Natural killer cell (primary cell): ENCODE measurements around the gene ARID1A. TPM values are rescaled to one million over a fixed set of nuclear protein-coding genes. Genes with fewer than 3 reads are reported as not detected.

ENCODE experiments used
- ATAC-seq, 3 donors: fragments of 150-1000 bp in 2 of 3; fragments of 200-7000 bp in 1 of 3; cut with Tn5 transposase; 1 replicate in 1 of 3; 2 replicates in 2 of 3; pipeline ENCODE4 v1.10.0; 2021; ENCODE audit warnings: mild to moderate bottlenecking in 2 of 3, moderate library complexity in 2 of 3
- DNase-seq, 2 donors: peaks; one replicate each; pipeline versions ENCODE4 v3.0.0 to v3.0.0-alpha.2; 2013 to 2021; ENCODE audit warnings: mixed read lengths in 1 of 2
- H3K27ac ChIP-seq: one replicate; pipeline ENCODE4 v1.5.1; 2013; ENCODE audit warnings: mild to moderate bottlenecking, low read length
- H3K27me3 ChIP-seq: one replicate; pipeline ENCODE4 v1.6.1; 2013; ENCODE audit warnings: low read length; ENCODE audit not compliant: control insufficient read depth, insufficient read depth
- H3K36me3 ChIP-seq: one replicate; pipeline ENCODE4 v1.6.1; 2013; ENCODE audit warnings: low read length; ENCODE audit not compliant: control insufficient read depth, insufficient read depth
- H3K4me1 ChIP-seq: one replicate; pipeline ENCODE4 v1.6.1; 2013; ENCODE audit warnings: low read length; ENCODE audit not compliant: control insufficient read depth, insufficient read depth
- H3K4me3 ChIP-seq: one replicate; pipeline ENCODE4 v1.5.1; 2013; ENCODE audit warnings: low read length
- H3K9me3 ChIP-seq: one replicate; pipeline ENCODE4 v1.6.1; 2013; ENCODE audit warnings: low read length; ENCODE audit not compliant: control insufficient read depth, insufficient read depth
- H3K27ac Mint-ChIP-seq, 2 donors: one replicate each; pipeline ENCODE4 v1.8.0; 2022; ENCODE audit warnings: mild to moderate bottlenecking in 2 of 2, mixed read lengths in 2 of 2, moderate library complexity in 1 of 2
- H3K27me3 Mint-ChIP-seq, 2 donors: one replicate each; pipeline ENCODE4 v1.8.0; 2022; ENCODE audit warnings: low read depth in 2 of 2, mixed read lengths in 2 of 2
- H3K36me3 Mint-ChIP-seq: one replicate; pipeline ENCODE4 v1.8.0; 2022; ENCODE audit warnings: mixed read lengths
- H3K4me1 Mint-ChIP-seq, 2 donors: one replicate each; pipeline ENCODE4 v1.8.0; 2022; ENCODE audit warnings: mixed read lengths in 2 of 2
- H3K4me3 Mint-ChIP-seq: one replicate; pipeline ENCODE4 v1.8.0; 2022; ENCODE audit warnings: mild to moderate bottlenecking, moderate library complexity, mixed read lengths
- H3K9me3 Mint-ChIP-seq, 2 donors: one replicate each; pipeline ENCODE4 v1.8.0; 2022; ENCODE audit warnings: mixed read lengths in 2 of 2
- WGBS: methylation state at CpG from one replicate; pipeline ENCODE4 v1.1.7; 2013; ENCODE audit warnings: missing lambda C conversion rate; ENCODE audit not compliant: insufficient coverage; 5-methylcytosine and 5-hydroxymethylcytosine counted together
- intact Hi-C: fragments of 100-400 bp; cut with micrococcal nuclease; formaldehyde crosslinking; loops from one replicate; pipeline ENCODE4 v1.14.2; 2022
- total RNA-seq, 4 donors: library from RNA; stranded (reverse); fragments of 120-200 nt in 1 of 4; gene quantifications; one replicate each; pipeline versions ENCODE4 v1.2.3 to v1.2.4, GENCODE V29; 2013 to 2022
- TF ChIP-seq, protein P1 (sequence below): fragments of 200-600 bp; IDR thresholded peaks from one replicate; pipeline ENCODE4 v1.8.0; 2022; ENCODE audit warnings: antibody characterized with exemption

Gene ARID1A
- total RNA-seq, 3 donors from 2014 or later (not counting 1 experiment from before 2014, with no cell fraction given): 199 to 214 (median 202) TPM

DNA sequence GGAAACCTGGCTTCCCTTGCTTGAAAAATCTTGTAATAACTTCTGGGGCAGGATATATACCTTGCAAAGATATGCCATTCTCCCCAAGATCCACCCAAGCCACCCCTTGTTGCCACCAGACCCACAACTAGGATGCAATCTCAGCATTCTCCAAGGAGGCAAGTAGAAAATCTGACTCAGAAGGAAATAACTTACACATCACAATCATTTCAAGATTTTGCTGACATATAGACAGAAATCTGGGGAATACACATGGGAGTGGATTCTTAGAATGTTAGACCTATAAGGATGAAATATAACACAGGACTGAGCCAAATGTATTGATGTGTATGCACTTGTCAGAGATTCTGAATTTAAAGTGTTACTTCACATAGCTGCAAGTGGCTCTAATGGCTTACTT, 115.9 kb downstream of the ARID1A start:
- Histone ChIP-seq H3K27ac (no peak overlapping the region), H3K9me3 (no peaks in the 10 kb centered on the region), H3K4me3 (no peak overlapping the region), H3K36me3 (no peaks in the 10 kb centered on the region), H3K27me3 (no peaks in the 10 kb centered on the region), H3K4me1 (peaks cover 15% of the 10 kb centered on the region)
- intact Hi-C loops: loop anchor here (2.0 kb wide), 1 partner anchor 21 kb away; no protein-coding TSS in a partner anchor
- no peaks in the 10 kb centered on the region for H3K9me3 Mint-ChIP-seq
- no peaks in the 10 kb centered on the region for H3K27me3 Mint-ChIP-seq
- TF ChIP-seq, protein P1, sequence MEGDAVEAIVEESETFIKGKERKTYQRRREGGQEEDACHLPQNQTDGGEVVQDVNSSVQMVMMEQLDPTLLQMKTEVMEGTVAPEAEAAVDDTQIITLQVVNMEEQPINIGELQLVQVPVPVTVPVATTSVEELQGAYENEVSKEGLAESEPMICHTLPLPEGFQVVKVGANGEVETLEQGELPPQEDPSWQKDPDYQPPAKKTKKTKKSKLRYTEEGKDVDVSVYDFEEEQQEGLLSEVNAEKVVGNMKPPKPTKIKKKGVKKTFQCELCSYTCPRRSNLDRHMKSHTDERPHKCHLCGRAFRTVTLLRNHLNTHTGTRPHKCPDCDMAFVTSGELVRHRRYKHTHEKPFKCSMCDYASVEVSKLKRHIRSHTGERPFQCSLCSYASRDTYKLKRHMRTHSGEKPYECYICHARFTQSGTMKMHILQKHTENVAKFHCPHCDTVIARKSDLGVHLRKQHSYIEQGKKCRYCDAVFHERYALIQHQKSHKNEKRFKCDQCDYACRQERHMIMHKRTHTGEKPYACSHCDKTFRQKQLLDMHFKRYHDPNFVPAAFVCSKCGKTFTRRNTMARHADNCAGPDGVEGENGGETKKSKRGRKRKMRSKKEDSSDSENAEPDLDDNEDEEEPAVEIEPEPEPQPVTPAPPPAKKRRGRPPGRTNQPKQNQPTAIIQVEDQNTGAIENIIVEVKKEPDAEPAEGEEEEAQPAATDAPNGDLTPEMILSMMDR: no peak
- peak overlapping the region; percentile 90 to 93 for H3K27ac Mint-ChIP-seq
- no peak for DNase-seq
- H3K4me3 Mint-ChIP-seq: no peak overlapping the region
- H3K4me1 Mint-ChIP-seq: peaks cover 13 to 15% of the 10 kb centered on the region in 2 donors
- ATAC-seq: no peak
- no peaks in the 10 kb centered on the region for H3K36me3 Mint-ChIP-seq

DNA sequence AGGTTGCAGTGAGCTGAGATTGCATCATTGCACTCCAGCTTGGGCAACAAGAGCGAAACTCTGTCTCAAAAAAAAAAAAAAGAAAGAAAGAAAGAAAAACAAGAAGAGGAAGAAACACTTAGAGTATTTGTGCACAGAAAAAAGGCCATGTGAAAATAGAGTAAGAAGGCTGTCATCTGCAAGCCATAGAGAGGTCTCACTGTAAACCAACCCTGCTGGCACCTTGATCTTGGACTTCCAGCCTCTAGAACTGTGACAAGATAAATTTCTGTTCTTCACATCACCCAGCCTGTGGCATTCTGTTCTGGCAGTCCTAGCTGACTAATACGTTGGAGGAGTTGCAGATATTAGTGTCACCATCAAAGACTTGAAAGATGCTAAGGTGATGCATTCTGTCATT, 118.6 kb downstream of the ARID1A start:
- no peak overlapping the region for H3K27ac ChIP-seq
- H3K4me3 Mint-ChIP-seq: no peak overlapping the region

DNA sequence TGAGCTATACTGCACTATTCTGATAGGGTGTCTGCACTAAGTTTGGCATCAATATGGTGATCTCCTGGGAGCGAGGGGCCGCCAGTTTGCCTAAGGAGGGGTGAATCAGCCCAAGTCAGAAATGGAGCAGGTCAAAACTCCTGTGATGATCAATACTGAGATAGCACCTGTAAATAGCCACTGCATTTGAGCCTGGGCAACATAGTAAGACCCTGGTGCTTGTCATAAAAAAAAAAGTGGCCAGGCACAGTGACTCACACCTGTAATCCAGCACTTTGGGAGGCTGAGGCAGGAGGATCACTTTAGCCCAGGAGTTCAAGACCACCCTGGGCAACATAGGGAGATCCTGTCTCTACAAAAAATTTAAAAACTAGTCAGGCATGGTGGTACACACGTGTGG, 119.1 kb downstream of the ARID1A start:
- Mint-ChIP-seq H3K4me1 (peaks cover 13 to 15% of the 10 kb centered on the region in 2 donors), H3K9me3 (no peaks in the 10 kb centered on the region), H3K27me3 (no peaks in the 10 kb centered on the region), H3K4me3 (no peak overlapping the region), H3K36me3 (no peaks in the 10 kb centered on the region), H3K27ac (no peak overlapping the region)
- no peak overlapping the region for H3K27ac ChIP-seq
- TF ChIP-seq, protein P1: no peak
- H3K9me3 ChIP-seq: no peaks in the 10 kb centered on the region
- DNase-seq (no peak), ATAC-seq (no peak)
- no peaks in the 10 kb centered on the region for H3K36me3 ChIP-seq
- intact Hi-C loops: no loop called here
- no peak overlapping the region for H3K4me3 ChIP-seq
- WGBS: 93% methylated on average over 3 of the region's 3 CpGs
- peaks cover 13% of the 10 kb centered on the region for H3K4me1 ChIP-seq
- H3K27me3 ChIP-seq: no peaks in the 10 kb centered on the region

More for the DNA sequence above, 118.6 kb downstream of the ARID1A start:
- Mint-ChIP-seq H3K27ac (no peak overlapping the region), H3K36me3 (no peaks in the 10 kb centered on the region), H3K9me3 (no peaks in the 10 kb centered on the region), H3K27me3 (no peaks in the 10 kb centered on the region), H3K4me1 (peaks cover 13 to 15% of the 10 kb centered on the region in 2 donors)
- Histone ChIP-seq H3K36me3 (no peaks in the 10 kb centered on the region), H3K4me1 (peaks cover 15% of the 10 kb centered on the region), H3K9me3 (no peaks in the 10 kb centered on the region), H3K4me3 (no peak overlapping the region), H3K27me3 (no peaks in the 10 kb centered on the region)
- TF ChIP-seq, protein P1: no peak
- ATAC-seq (no peak), DNase-seq (no peak)
- intact Hi-C loops: no loop called here
- WGBS: 92% methylated on average over 2 of the region's 2 CpGs

DNA sequence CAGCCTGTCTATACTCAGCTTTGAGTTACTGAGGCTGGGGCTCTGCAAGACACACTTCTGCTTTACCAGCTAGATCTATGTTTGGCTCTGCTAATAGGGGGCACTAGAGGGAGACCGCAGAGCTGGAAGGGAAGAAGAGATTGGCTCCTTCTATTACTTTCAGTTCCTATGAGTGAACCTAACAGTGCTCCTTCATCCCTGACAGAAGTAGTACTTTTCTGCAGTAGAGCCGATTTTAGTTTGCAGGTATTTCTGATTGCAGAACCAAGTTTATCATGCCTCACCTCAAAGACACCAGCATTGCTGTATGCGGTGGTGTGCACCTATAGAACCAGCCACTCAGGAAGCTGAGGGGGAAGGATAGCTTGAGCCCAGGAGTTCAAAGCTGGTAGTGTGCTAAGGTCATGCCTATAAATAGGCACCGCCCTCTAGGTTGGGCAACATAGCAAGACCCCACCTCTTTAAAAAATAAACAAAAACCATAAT, 125.0 kb downstream of the ARID1A start:
- Mint-ChIP-seq H3K27me3 (no peaks in the 10 kb centered on the region), H3K4me3 (peak overlapping the region; percentile 74), H3K27ac (peak overlapping the region; percentile 69 to 80), H3K9me3 (no peaks in the 10 kb centered on the region), H3K36me3 (no peaks in the 10 kb centered on the region), H3K4me1 (peaks cover 14 to 20% of the 10 kb centered on the region in 2 donors)
- Histone ChIP-seq H3K4me1 (peaks cover 23% of the 10 kb centered on the region), H3K4me3 (no peak overlapping the region), H3K27me3 (no peaks in the 10 kb centered on the region), H3K36me3 (no peaks in the 10 kb centered on the region), H3K27ac (peak overlapping the region; percentile 56), H3K9me3 (no peaks in the 10 kb centered on the region)
- 14% methylated on average over 4 of the region's 4 CpGs for WGBS
- intact Hi-C loops: no loop called here
- ATAC-seq (peak; percentile 97 to 99 (median 99)), DNase-seq (peak in 1 of 2 donors; percentile 77)
- TF ChIP-seq, protein P1: peak; percentile 44
